ENCODE data around the gene PRKN.

DNA sequence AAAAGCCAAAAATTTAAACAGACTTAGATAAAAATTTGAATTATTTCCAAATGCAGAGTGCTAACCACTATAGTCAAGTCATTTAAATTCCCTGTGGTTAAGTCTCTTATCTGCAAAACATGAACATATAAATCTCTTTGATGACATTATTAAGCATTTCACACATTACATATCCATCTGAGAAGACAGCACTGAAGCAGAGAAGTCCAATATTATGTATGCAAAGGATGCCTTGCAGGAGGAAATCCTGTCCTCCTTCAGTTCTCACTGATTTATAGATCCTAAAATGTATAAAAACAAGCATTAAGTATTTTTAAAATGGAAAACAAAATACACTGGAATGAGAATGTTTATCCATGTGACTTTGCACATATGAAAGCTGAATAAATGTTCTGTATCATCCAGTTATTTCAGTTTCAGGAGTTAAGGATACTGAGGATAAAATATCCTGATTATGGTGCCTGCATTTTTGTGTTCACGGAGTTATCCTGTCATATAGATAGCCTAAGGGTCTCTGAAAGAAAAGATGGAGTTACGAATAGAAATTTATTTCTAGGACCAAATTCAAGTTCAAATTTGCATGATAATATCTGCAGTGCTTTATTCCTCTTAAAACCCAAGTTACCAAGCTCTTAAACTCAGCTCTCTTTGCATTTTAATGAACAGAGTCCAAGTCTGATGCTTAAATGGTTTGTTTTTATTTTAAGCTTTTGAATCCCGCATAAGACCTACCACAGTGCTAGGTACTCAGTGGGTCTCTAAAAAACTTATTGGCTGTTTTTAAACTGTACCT is 145.4 kb downstream of the PRKN start:
- TF ChIP-seq CTCF (conservative IDR thresholded peaks at IDR 0.05), result no peak
- TF ChIP-seq EZH2 (IDR thresholded peaks at IDR 0.05; ENCODE audit: low read depth), result no peak
